Fibroblast of the conjunctiva (primary cell): ENCODE data around the gene SH3BGRL2.
"Not testable (repeated sequence)": the region's sequence is repeated elsewhere in the genome, so short reads cannot be mapped to it uniquely, and the experiment has no call there.

ENCODE experiments used
- DNase-seq: peaks from one replicate; pipeline ENCODE4 v3.0.0-alpha.2; 2010; ENCODE audit warnings: low read depth

Gene SH3BGRL2

DNA sequence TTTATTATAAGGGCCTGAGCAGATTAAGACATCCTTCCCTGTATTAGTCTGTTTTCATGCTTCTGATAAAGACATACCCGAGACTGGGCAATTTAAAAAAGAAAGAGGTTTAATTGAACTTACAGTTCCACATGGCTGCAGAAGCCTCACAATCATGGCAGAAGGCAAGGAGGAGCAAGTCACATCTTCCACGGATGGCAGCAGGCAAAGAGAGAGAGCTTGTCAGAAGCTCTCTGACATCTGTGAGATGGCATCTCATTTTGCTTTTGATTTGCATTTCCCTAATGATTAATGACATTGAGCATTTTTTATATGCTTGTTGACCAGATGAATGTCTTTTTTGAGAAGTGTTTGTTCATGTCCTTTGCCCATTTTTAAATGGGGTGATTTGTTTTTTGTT is 114.2 kb downstream of the SH3BGRL2 start:
- DNase-seq: not testable (repeated sequence)

DNA sequence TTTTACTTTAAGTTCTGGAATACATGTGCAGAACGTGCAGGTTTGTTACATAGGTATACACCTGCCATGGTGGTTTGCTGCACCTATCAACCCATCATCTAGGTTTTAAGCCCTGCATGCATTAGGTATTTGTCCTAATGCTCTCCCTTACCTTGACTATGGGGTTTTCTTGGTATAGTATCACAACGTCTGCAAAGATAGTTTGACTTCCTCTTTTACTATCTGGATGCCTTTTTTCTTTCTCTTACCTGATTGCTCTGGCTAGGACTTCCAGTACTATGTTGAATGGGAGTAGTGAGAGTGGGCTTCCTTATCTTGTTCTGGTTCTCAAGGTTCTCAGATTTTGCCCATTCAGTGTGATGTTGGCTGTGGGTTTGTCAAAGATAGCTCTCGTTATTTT is 115.2 kb downstream of the SH3BGRL2 start:
- not testable (repeated sequence) for DNase-seq

DNA sequence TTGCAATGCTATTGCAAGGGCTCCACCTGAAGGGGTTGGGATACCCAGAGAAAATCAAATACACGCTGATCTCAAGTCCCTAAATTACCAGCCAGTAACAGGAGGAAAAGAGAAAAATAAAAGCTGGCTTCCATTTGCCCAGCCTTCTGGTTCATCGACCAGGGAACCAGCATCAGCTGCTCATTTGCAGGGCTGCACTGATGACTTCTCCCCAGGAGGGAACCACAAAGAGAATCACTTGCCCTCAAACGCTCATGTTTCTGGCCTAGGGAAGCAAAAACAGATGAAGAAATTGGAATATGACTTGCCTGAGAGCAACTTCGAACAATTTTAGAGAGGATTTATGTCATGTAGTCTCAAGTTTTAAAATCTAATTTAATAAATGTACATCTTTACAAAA is 119.7 kb downstream of the SH3BGRL2 start:
- DNase-seq: no peak
